ENCODE data around the gene PTPRM.
A peak's percentile ranks its signal among the peaks of the same experiment; 100 is the strongest.

Gene PTPRM

GRCh38 chr18:8381821-8382459 is 814.8 kb downstream of the PTPRM start:
- no peak for DNase-seq (ENCODE audit: low read depth)
- TF ChIP-seq MYC (IDR thresholded peaks at IDR 0.05; ENCODE audit: low read depth, low read length) (no peak), CTCF (IDR thresholded peaks at IDR 0.05; ENCODE audit: low read depth, low read length) (no peak), POLR2A (IDR thresholded peaks at IDR 0.05; ENCODE audit: extremely low read depth, insufficient read length) (no peak)
- no peak overlapping the region for H3K4me3 ChIP-seq (ENCODE audit: low read depth, low read length)

GRCh38 chr18:8385400-8385799 is 818.3 kb downstream of the PTPRM start:
- no peak overlapping the region for H3K4me3 ChIP-seq (ENCODE audit: low read depth, low read length)
- TF ChIP-seq POLR2A (IDR thresholded peaks at IDR 0.05; ENCODE audit: extremely low read depth, insufficient read length): no peak
- TF ChIP-seq, protein P1, sequence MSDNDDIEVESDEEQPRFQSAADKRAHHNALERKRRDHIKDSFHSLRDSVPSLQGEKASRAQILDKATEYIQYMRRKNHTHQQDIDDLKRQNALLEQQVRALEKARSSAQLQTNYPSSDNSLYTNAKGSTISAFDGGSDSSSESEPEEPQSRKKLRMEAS (IDR thresholded peaks at IDR 0.05; ENCODE audit: low read depth, low read length): no peak
- no peak for TF ChIP-seq CTCF (IDR thresholded peaks at IDR 0.05; ENCODE audit: low read depth, low read length)
- TF ChIP-seq MYC (IDR thresholded peaks at IDR 0.05; ENCODE audit: low read depth, low read length): no peak
- no peak for DNase-seq (ENCODE audit: low read depth)

GRCh38 chr18:8386669-8387380 is 819.7 kb downstream of the PTPRM start:
- TF ChIP-seq CTCF (IDR thresholded peaks at IDR 0.05; ENCODE audit: low read depth, low read length) (no peak), POLR2A (IDR thresholded peaks at IDR 0.05; ENCODE audit: extremely low read depth, insufficient read length) (no peak), MYC (IDR thresholded peaks at IDR 0.05; ENCODE audit: low read depth, low read length) (no peak)
- TF ChIP-seq, protein P1 (IDR thresholded peaks at IDR 0.05; ENCODE audit: low read depth, low read length): no peak
- no peak for DNase-seq (ENCODE audit: low read depth)
- no peak overlapping the region for H3K4me3 ChIP-seq (ENCODE audit: low read depth, low read length)

DNA sequence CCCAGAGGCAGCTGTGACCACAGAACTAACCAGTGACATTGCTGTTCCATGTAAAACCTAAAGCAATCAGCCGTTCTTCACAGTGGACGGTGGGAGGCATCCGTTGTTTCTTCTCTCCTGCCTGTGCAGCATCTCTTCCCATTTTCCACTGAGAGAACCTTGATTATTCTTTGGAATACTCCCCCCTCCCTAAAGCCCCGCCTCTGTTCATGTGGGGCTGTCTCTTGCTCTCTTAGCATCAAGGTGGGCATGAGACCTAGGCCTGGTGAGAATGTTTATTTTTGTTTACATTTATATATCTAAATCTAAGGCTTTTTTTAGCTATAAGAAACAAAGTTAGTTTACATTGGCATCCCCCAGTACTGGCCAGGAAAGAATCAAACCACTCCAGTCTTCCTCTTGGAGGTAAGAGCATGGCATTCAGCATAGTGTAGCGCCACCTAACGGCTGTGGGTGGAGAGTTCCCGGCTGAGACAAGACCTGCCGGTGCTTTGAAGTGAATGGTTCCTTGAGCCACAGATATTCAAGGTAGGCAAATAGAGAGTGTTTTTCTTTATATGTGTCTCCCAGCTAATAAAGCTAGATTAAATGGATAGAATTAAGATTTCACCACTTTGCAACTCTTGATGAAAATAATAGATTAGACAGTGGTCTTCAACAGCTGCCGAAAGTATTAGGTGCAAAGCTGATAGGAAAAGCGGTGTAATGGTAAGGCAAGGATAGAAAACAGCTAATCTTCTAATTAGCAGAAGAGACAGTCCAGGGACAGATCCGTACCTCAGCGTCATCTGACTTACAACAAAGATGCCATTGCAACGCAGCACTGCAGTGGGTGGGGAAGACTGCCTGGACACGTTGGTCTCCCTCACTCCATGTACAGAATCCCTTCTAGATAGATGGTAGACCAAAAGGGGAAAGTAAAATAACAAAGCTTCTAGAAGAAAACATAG is 822.5 kb downstream of the PTPRM start:
- H3K4me3 ChIP-seq (ENCODE audit: low read depth, low read length): no peak overlapping the region
- peak; percentile 63 for DNase-seq (ENCODE audit: low read depth)
- TF ChIP-seq, protein P1 (IDR thresholded peaks at IDR 0.05; ENCODE audit: low read depth, low read length): no peak
- peak; percentile 77 for TF ChIP-seq CTCF (IDR thresholded peaks at IDR 0.05; ENCODE audit: low read depth, low read length)

DNA sequence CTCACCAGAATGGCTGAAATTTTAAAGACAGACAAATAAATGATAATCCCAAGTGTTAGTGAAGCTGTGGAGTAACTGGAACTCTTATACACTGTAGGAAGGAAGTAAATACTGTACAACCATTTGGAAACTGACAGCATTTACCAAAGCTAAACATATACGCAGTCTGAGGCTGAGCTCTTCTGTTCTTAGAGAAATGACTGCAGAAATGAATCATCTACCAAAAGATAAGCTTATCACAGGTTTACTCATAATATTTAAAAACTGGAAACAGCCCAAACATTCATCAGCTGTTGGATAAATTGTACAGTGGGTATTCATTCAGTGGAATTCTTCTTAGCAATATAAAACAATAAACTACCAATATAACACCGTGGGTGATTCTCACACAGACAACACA is 824.0 kb downstream of the PTPRM start:
- DNase-seq (ENCODE audit: low read depth): no peak

More for the DNA sequence above, 824.0 kb downstream of the PTPRM start:
- no peak for TF ChIP-seq MYC (IDR thresholded peaks at IDR 0.05; ENCODE audit: low read depth, low read length)
- no peak for TF ChIP-seq POLR2A (IDR thresholded peaks at IDR 0.05; ENCODE audit: extremely low read depth, insufficient read length)
- TF ChIP-seq, protein P1 (IDR thresholded peaks at IDR 0.05; ENCODE audit: low read depth, low read length): no peak
- TF ChIP-seq CTCF (IDR thresholded peaks at IDR 0.05; ENCODE audit: low read depth, low read length): no peak
- H3K4me3 ChIP-seq (ENCODE audit: low read depth, low read length): no peak overlapping the region
